Cardiac muscle cell (in vitro differentiated cells and primary cell): Measurements from ENCODE around the gene FADS2. TPM values are rescaled to one million over a fixed set of nuclear protein-coding genes. Genes with fewer than 3 reads are reported as not detected.

Experiments used
- DNase-seq, 2 donors: peaks; one replicate each; pipeline versions ENCODE4 v3.0.0 to v3.0.0-alpha.2; 2010 to 2017; ENCODE audit warnings: low read depth in 1 of 2, low spot score in 1 of 2
- H3K27ac ChIP-seq: fragments of 200-600 bp; sonication (generic); 2 replicates; pipeline ENCODE4 v1.5.1; 2016
- H3K27me3 ChIP-seq: fragments of 200-600 bp; sonication (generic); 2 replicates; pipeline ENCODE4 v1.6.0; 2016; ENCODE audit warnings: control low read depth
- H3K36me3 ChIP-seq: fragments of 200-600 bp; sonication (generic); 2 replicates; pipeline ENCODE4 v1.5.1; 2016; ENCODE audit warnings: control low read depth
- H3K4me1 ChIP-seq: fragments of 200-600 bp; sonication (generic); 2 replicates; pipeline ENCODE4 v1.8.1; 2017; ENCODE audit warnings: low read depth, mild to moderate bottlenecking, mixed run types
- H3K4me3 ChIP-seq: fragments of 200-600 bp; sonication (generic); 2 replicates; pipeline ENCODE4 v1.5.1; 2016; ENCODE audit warnings: mild to moderate bottlenecking
- H3K9me3 ChIP-seq: fragments of 200-600 bp; sonication (generic); 2 replicates; pipeline ENCODE4 v1.5.1; 2017; ENCODE audit warnings: low read depth, mild to moderate bottlenecking, control low read depth
- polyA plus RNA-seq: library from polyadenylated mRNA; unstranded; fragments of >200 nt; fragmentation: Nextera tagmentation; extraction: Ambion mirVana; gene quantifications from 2 replicates; pipeline ENCODE4 v1.2.1, GENCODE V29; 2016
- total RNA-seq: library from RNA; depleted of rRNA; stranded (reverse); fragments of >200 nt; gene quantifications from 2 replicates; pipeline ENCODE4 v1.2.3, GENCODE V29; 2016
- TF ChIP-seq, protein P1 (sequence below): IDR thresholded peaks from 2 replicates; pipeline ENCODE4 v1.5.1; 2012; ENCODE audit warnings: low read depth, mild to moderate bottlenecking, low read length

Gene FADS2
- total and polyA plus RNA-seq, 2 experiments from 2014 or later, result 103 to 262 TPM

DNA sequence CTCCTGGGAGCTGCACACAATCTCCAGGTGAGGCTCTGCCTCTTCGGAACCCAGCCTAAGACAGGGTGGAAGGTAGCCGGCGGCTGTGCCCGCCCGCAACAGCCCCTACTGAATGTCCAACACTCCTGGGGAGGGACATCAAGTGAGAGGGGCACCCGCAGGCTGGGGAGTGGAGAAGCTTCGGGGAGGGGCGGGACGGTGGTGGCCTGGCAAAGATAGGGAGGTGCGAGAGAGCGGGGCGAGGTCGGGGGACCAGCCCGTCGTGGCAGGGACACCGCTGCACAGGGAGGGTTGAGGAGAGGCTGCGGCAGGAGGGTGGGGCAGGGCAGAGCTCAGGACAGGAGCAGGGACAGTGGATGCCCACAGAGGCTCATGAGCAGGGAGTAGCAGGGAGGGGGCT, 72.2 kb downstream of the FADS2 start:
- H3K9me3 ChIP-seq, result no peaks in the 10 kb centered on the region
- H3K4me1 ChIP-seq, result no peaks in the 10 kb centered on the region
- no peak overlapping the region for H3K27ac ChIP-seq
- H3K36me3 ChIP-seq, result no peaks in the 10 kb centered on the region
- no peaks in the 10 kb centered on the region for H3K27me3 ChIP-seq
- TF ChIP-seq, protein P1, sequence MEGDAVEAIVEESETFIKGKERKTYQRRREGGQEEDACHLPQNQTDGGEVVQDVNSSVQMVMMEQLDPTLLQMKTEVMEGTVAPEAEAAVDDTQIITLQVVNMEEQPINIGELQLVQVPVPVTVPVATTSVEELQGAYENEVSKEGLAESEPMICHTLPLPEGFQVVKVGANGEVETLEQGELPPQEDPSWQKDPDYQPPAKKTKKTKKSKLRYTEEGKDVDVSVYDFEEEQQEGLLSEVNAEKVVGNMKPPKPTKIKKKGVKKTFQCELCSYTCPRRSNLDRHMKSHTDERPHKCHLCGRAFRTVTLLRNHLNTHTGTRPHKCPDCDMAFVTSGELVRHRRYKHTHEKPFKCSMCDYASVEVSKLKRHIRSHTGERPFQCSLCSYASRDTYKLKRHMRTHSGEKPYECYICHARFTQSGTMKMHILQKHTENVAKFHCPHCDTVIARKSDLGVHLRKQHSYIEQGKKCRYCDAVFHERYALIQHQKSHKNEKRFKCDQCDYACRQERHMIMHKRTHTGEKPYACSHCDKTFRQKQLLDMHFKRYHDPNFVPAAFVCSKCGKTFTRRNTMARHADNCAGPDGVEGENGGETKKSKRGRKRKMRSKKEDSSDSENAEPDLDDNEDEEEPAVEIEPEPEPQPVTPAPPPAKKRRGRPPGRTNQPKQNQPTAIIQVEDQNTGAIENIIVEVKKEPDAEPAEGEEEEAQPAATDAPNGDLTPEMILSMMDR, result no peak
- no peak for DNase-seq
- no peak overlapping the region for H3K4me3 ChIP-seq

- TF ChIP-seq, protein P1, result no peak
- Histone ChIP-seq H3K27ac (no peak overlapping the region), H3K36me3 (no peaks in the 10 kb centered on the region), H3K9me3 (no peaks in the 10 kb centered on the region), H3K4me3 (no peak overlapping the region), H3K27me3 (no peaks in the 10 kb centered on the region), H3K4me1 (no peaks in the 10 kb centered on the region)
- DNase-seq, result no peak
These were observed 73.3 kb downstream of the FADS2 start for GRCh38 chr11:61901397-61901796.

GRCh38 chr11:61902313-61902712, 74.2 kb downstream of the FADS2 start:
- Histone ChIP-seq H3K4me1 (no peaks in the 10 kb centered on the region), H3K9me3 (no peaks in the 10 kb centered on the region), H3K4me3 (no peak overlapping the region), H3K36me3 (no peaks in the 10 kb centered on the region), H3K27me3 (no peaks in the 10 kb centered on the region), H3K27ac (no peak overlapping the region)
- DNase-seq, result no peak
- TF ChIP-seq, protein P1, result no peak

GRCh38 chr11:61903845-61904244, 75.7 kb downstream of the FADS2 start:
- Histone ChIP-seq H3K36me3 (no peaks in the 10 kb centered on the region), H3K4me1 (peaks cover 6% of the 10 kb centered on the region), H3K9me3 (no peaks in the 10 kb centered on the region), H3K27ac (no peak overlapping the region), H3K4me3 (no peak overlapping the region), H3K27me3 (no peaks in the 10 kb centered on the region)
- TF ChIP-seq, protein P1, result no peak
- no peak for DNase-seq

GRCh38 chr11:61904539-61905048, 76.5 kb downstream of the FADS2 start:
- peak in 1 of 2 donors; percentile 64 for DNase-seq
- H3K36me3 ChIP-seq, result no peaks in the 10 kb centered on the region
- H3K9me3 ChIP-seq, result no peaks in the 10 kb centered on the region
- TF ChIP-seq, protein P1, result no peak
- H3K27ac ChIP-seq, result no peak overlapping the region
- H3K4me3 ChIP-seq, result no peak overlapping the region
- peaks cover 13% of the 10 kb centered on the region for H3K4me1 ChIP-seq
- H3K27me3 ChIP-seq, result no peaks in the 10 kb centered on the region
